H1 (cell line): Measurements from ENCODE around the gene MYCBPAP. TPM values are rescaled to one million over a fixed set of nuclear protein-coding genes. Genes with fewer than 3 reads are reported as not detected.
A peak's percentile ranks its signal among the peaks of the same experiment; 100 is the strongest.

ENCODE experiments used
- CTCF ChIA-PET: fragments of 300-600 bp; sonication (Branson Sonifier 250); formaldehyde crosslinking; loops from one replicate; lab custom pipeline; 2021; ENCODE audit not compliant: partially characterized antibody; lab: Charles Lee
- POLR2A ChIA-PET: fragments of 300-600 bp; sonication (Branson Sonifier 250); formaldehyde crosslinking; loops from one replicate; lab custom pipeline; 2021; ENCODE audit warnings: inconsistent platforms; ENCODE audit not compliant: partially characterized antibody; lab: Charles Lee
- DNase-seq, 2 experiments: peaks; one replicate each; pipeline versions ENCODE4 v3.0.0 to v3.0.0-alpha.2; 2010 to 2022; ENCODE audit warnings: low spot score in 2 of 2, low read depth in 1 of 2, mixed read lengths in 1 of 2
- FAIRE-seq: peaks from 2 replicates; lab custom pipeline; 2011; peaks lifted over from hg19 to GRCh38; lab: Jason Lieb, UNC
- H2AFZ ChIP-seq: 2 replicates; pipeline ENCODE4 v1.8.1; 2012; ENCODE audit warnings: low read length, inconsistent platforms
- H2AK5ac ChIP-seq: 2 replicates; pipeline ENCODE4 v1.6.1; 2013; ENCODE audit warnings: low read depth, low read length
- H2BK120ac ChIP-seq: replicated peaks from 2 replicates; pipeline ENCODE3; 2013; ENCODE audit warnings: low read depth, low read length, inconsistent platforms
- H2BK12ac ChIP-seq: 2 replicates; pipeline ENCODE4 v1.6.1; 2013; ENCODE audit warnings: low read depth, low read length
- H2BK15ac ChIP-seq: 2 replicates; pipeline ENCODE4 v1.6.1; 2013; ENCODE audit warnings: low read length
- H2BK20ac ChIP-seq: 2 replicates; pipeline ENCODE4 v1.6.1; 2013; ENCODE audit warnings: low read length
- H2BK5ac ChIP-seq: 2 replicates; pipeline ENCODE4 v1.6.1; 2013; ENCODE audit warnings: low read depth, low read length
- H3K14ac ChIP-seq: 2 replicates; pipeline ENCODE4 v1.6.1; 2013; ENCODE audit warnings: inconsistent platforms; ENCODE audit not compliant: insufficient read length
- H3K18ac ChIP-seq: 2 replicates; pipeline ENCODE4 v1.6.1; 2013; ENCODE audit warnings: low read length; ENCODE audit errors: extremely low read depth
- H3K23ac ChIP-seq: 2 replicates; pipeline ENCODE4 v1.6.1; 2013; ENCODE audit warnings: inconsistent platforms; ENCODE audit not compliant: insufficient read length
- H3K23me2 ChIP-seq: 2 replicates; pipeline ENCODE4 v1.6.1; 2013; ENCODE audit warnings: low read depth, low read length
- H3K27ac ChIP-seq: 2 replicates; pipeline ENCODE4 v1.6.1; 2011; ENCODE audit warnings: low read depth, low read length, inconsistent platforms
- H3K27me3 ChIP-seq, 4 experiments: replicated peaks in 1 of 4; 1 replicate in 1 of 4; 2 replicates in 3 of 4; pipeline versions ENCODE4 v1.6.1 to v1.8.1; 2011 to 2013; ENCODE audit warnings: low read length in 3 of 4, mild to moderate bottlenecking in 3 of 4, inconsistent platforms in 2 of 4, mixed read lengths in 2 of 4, moderate library complexity in 1 of 4; ENCODE audit not compliant: control insufficient read depth in 3 of 4, insufficient read depth in 3 of 4; ENCODE audit errors: extremely low read depth in 1 of 4
- H3K36me3 ChIP-seq, 4 experiments: 2 replicates each; pipeline versions ENCODE4 v1.6.1 to v1.8.1; 2011 to 2013; ENCODE audit warnings: mild to moderate bottlenecking in 4 of 4, low read length in 3 of 4, moderate library complexity in 2 of 4, control low read depth in 1 of 4, inconsistent platforms in 1 of 4; ENCODE audit not compliant: insufficient read depth in 4 of 4, control insufficient read depth in 2 of 4
- H3K4ac ChIP-seq: replicated peaks from 2 replicates; pipeline ENCODE3; 2013; ENCODE audit warnings: low read length, low read depth, mixed read lengths, inconsistent platforms; ENCODE audit not compliant: insufficient read length
- H3K4me1 ChIP-seq, 4 experiments: replicated peaks in 1 of 4; 1 replicate in 1 of 4; 2 replicates in 3 of 4; pipeline versions ENCODE4 v1.6.1 to v1.8.1; 2011 to 2013; ENCODE audit warnings: low read length in 3 of 4, inconsistent platforms in 2 of 4, mixed read lengths in 1 of 4; ENCODE audit not compliant: insufficient read depth in 4 of 4, control insufficient read depth in 3 of 4
- H3K4me2 ChIP-seq, 2 experiments: 2 replicates each; pipeline versions ENCODE4 v1.6.1 to v1.8.1; 2011 to 2013; ENCODE audit warnings: low read depth in 2 of 2, low read length in 2 of 2, control low read depth in 1 of 2, inconsistent platforms in 1 of 2, mild to moderate bottlenecking in 1 of 2; ENCODE audit not compliant: insufficient read depth in 1 of 2
- H3K4me3 ChIP-seq, 4 experiments: fragments of 200-600, 300-600 bp in 1 of 4; sonication (generic), shearing (Covaris generic), sonication (Bioruptor Twin) in 1 of 4; 2 replicates each; pipeline versions ENCODE4 v1.5.1 to v1.8.1; 2011 to 2016; ENCODE audit warnings: low read length in 4 of 4, low read depth in 3 of 4, control low read depth in 2 of 4, inconsistent platforms in 2 of 4, mild to moderate bottlenecking in 2 of 4, mixed read lengths in 1 of 4, moderate library complexity in 1 of 4; ENCODE audit not compliant: insufficient read depth in 2 of 4; ENCODE audit errors: extremely low read depth in 1 of 4
- H3K56ac ChIP-seq: replicated peaks from 2 replicates; pipeline ENCODE3; 2013; ENCODE audit warnings: low read depth, mild to moderate bottlenecking, mixed read lengths, low read length, inconsistent platforms; ENCODE audit not compliant: insufficient read length
- H3K79me1 ChIP-seq: 2 replicates; pipeline ENCODE4 v1.6.1; 2013; ENCODE audit warnings: low read depth, low read length, control low read depth
- H3K79me2 ChIP-seq, 2 experiments: 2 replicates each; pipeline versions ENCODE4 v1.6.1 to v1.8.1; 2012 to 2013; ENCODE audit warnings: low read length in 2 of 2, mild to moderate bottlenecking in 2 of 2, inconsistent platforms in 1 of 2; ENCODE audit not compliant: insufficient read depth in 2 of 2, control insufficient read depth in 1 of 2
- H3K9ac ChIP-seq, 4 experiments: replicated peaks in 1 of 4; 1 replicate in 1 of 4; 2 replicates in 3 of 4; pipeline versions ENCODE4 v1.6.1 to v1.8.1; 2011 to 2013; ENCODE audit warnings: low read depth in 3 of 4, low read length in 3 of 4, control low read depth in 2 of 4, mild to moderate bottlenecking in 2 of 4, moderate library complexity in 2 of 4, inconsistent platforms in 1 of 4; ENCODE audit errors: extremely low read depth in 1 of 4
- H3K9me3 ChIP-seq, 2 experiments: 2 replicates each; pipeline versions ENCODE4 v1.6.1 to v1.8.1; 2012 to 2013; ENCODE audit warnings: mild to moderate bottlenecking in 2 of 2, moderate library complexity in 2 of 2, control low read depth in 1 of 2, inconsistent platforms in 1 of 2, low read depth in 1 of 2, low read length in 1 of 2, mixed read lengths in 1 of 2; ENCODE audit not compliant: insufficient read depth in 2 of 2
- H4K20me1 ChIP-seq, 2 experiments: replicated peaks in 1 of 2; 2 replicates each; pipeline versions ENCODE3 to v1.8.1; 2011 to 2013; ENCODE audit warnings: inconsistent platforms in 2 of 2, low read length in 2 of 2, mild to moderate bottlenecking in 1 of 2; ENCODE audit not compliant: insufficient read depth in 2 of 2, control insufficient read depth in 1 of 2
- H4K5ac ChIP-seq: 2 replicates; pipeline ENCODE4 v1.6.1; 2013; ENCODE audit warnings: low read length, low read depth, mixed read lengths, inconsistent platforms; ENCODE audit not compliant: insufficient read length
- H4K8ac ChIP-seq: 2 replicates; pipeline ENCODE4 v1.8.0; 2013; ENCODE audit warnings: mild to moderate bottlenecking, moderate library complexity, low read length, inconsistent platforms; ENCODE audit not compliant: insufficient read depth; ENCODE audit errors: extremely low read depth
- H4K91ac ChIP-seq: replicated peaks from 2 replicates; pipeline ENCODE3; 2013; ENCODE audit warnings: low read length, mixed read lengths, inconsistent platforms; ENCODE audit not compliant: insufficient read length
- CTBP2 ChIP-seq: IDR thresholded peaks from 2 replicates; pipeline ENCODE4 v1.7.0; 2011; ENCODE audit warnings: borderline replicate concordance, mild to moderate bottlenecking, moderate library complexity, mixed read lengths, low read length; ENCODE audit not compliant: insufficient read depth, insufficient read length
- EGR1 ChIP-seq: IDR thresholded peaks from 2 replicates; pipeline ENCODE4 v1.6.1; 2011; ENCODE audit warnings: low read depth, low read length, borderline replicate concordance
- GTF2F1 ChIP-seq: IDR thresholded peaks from 2 replicates; pipeline ENCODE4 v1.6.1; 2012; ENCODE audit warnings: low read depth, low read length, improper control_type of control experiment, borderline replicate concordance
- JUN ChIP-seq: IDR thresholded peaks from 2 replicates; pipeline ENCODE4 v1.6.1; 2011; ENCODE audit warnings: low read depth, mild to moderate bottlenecking, improper control_type of control experiment, low read length
- KDM5A ChIP-seq: fragments of 200-600 bp; IDR thresholded peaks from 2 replicates; pipeline ENCODE4 v1.7.1; 2012; ENCODE audit warnings: mild to moderate bottlenecking, low read length, inconsistent platforms, mixed read lengths
- MAX ChIP-seq: IDR thresholded peaks from 2 replicates; pipeline ENCODE4 v1.6.1; 2012; ENCODE audit warnings: inconsistent platforms
- RBBP5 ChIP-seq: IDR thresholded peaks from 2 replicates; pipeline ENCODE4 v1.7.1; 2012; ENCODE audit warnings: low read depth, mild to moderate bottlenecking, inconsistent platforms, low read length, moderate library complexity, borderline replicate concordance
- TAF7 ChIP-seq: optimal IDR thresholded peaks from 2 replicates; pipeline ENCODE3; 2011; ENCODE audit warnings: low read depth, mild to moderate bottlenecking, inconsistent platforms, low read length, moderate library complexity, borderline replicate concordance
- ZNF274 ChIP-seq: IDR thresholded peaks from 2 replicates; pipeline ENCODE4 v1.7.0; 2012; ENCODE audit warnings: low read length, borderline replicate concordance; ENCODE audit errors: extremely low read depth
- WGBS, 2 experiments: shearing (Covaris generic) in 1 of 2; methylation state at CpG; one replicate each; pipeline versions ENCODE4 v1.1.6 to v1.1.7; 2013 to 2015; ENCODE audit warnings: low lambda C conversion rate in 2 of 2, mixed read lengths in 2 of 2, inconsistent platforms in 1 of 2, low coverage in 1 of 2, missing lambda C conversion rate in 1 of 2; ENCODE audit not compliant: insufficient replicate concordance in 2 of 2, insufficient coverage in 1 of 2, insufficient read length in 1 of 2; ENCODE audit errors: extremely low coverage in 1 of 2, missing lambda C conversion rate in 1 of 2; 5-methylcytosine and 5-hydroxymethylcytosine counted together
- polyA plus RNA-seq, 7 experiments: library from polyadenylated mRNA; depleted of rRNA in 3 of 7; stranded (reverse) in 5 of 7; unstranded in 2 of 7; fragments of >200 nt in 5 of 7; fragments of 200-250 nt in 2 of 7; gene quantifications; 1 replicate in 5 of 7; 2 replicates in 1 of 7; 4 replicates in 1 of 7; pipeline versions ENCODE4 v1.2.1 to v1.2.3, GENCODE V29; 2011 to 2013; ENCODE audit warnings: missing spikeins in 2 of 7, mixed read lengths in 2 of 7
- total RNA-seq: library from RNA; stranded (reverse); fragmentation: NEBNext Ultra II Directional; extraction: Animal tissue kit (Norgen Biotek cat#: 25700); gene quantifications from 2 replicates; pipeline ENCODE4 v1.2.1, GENCODE V29; 2021
- TF ChIP-seq, protein P1 (sequence below): IDR thresholded peaks from 2 replicates; pipeline ENCODE4 v1.6.1; 2011; ENCODE audit warnings: low read length, improper control_type of control experiment

Gene MYCBPAP
- total and polyA plus RNA-seq, 2 of the 8 experiments (the other 6 are each of a cell fraction or from before 2014, with no cell fraction given), result 0.89 to 3.3 TPM

DNA sequence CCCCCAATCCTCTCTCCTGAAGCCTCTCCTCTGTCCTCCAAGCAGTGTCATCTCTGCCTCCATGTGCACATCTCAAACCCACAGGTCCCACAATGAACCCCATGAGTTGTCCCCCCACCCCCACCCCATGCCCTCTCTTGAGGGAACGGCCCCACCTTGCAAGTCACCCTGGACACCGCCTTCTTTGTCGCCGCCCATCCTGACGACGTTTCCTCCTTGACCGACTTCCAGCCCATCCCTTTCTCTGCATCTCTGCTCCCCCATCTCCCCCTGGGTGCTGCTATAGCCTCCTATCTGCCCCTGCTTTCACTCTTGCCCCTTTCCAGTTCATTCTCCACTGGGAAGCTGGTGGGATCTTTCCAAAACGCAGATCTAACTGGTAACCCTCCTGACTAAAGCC is 37.1 kb downstream of the MYCBPAP start:
- FAIRE-seq (no peak), DNase-seq (no peak)
- Histone ChIP-seq H3K4me3 (no peak overlapping the region), H3K9ac (no peak overlapping the region), H2BK120ac (no peak overlapping the region), H3K79me1 (no peaks in the 10 kb centered on the region), H3K18ac (no peak overlapping the region), H2BK5ac (no peak overlapping the region), H3K4me2 (no peak overlapping the region), H3K4ac (no peak overlapping the region), H3K23me2 (peaks cover 5% of the 10 kb centered on the region; the same call in 1 of the 2 replicates), H4K5ac (no peak overlapping the region), H3K9me3 (no peaks in the 10 kb centered on the region), H3K36me3 (no peaks in the 10 kb centered on the region), H3K4me1 (peaks cover 6 to 21% (median 16%) of the 10 kb centered on the region in 4 experiments), H2BK12ac (0 out of 2 replicates have a peak overlapping the region, but pooled peaks have one; percentile 39), H4K91ac (peak overlapping the region; percentile 31), H3K23ac (no peak overlapping the region), H2AK5ac (no peak overlapping the region), H4K20me1 (no peaks in the 10 kb centered on the region), H3K14ac (no peak overlapping the region), H4K8ac (no peak overlapping the region), H3K27ac (no peak overlapping the region), H3K79me2 (no peaks in the 10 kb centered on the region), H3K27me3 (peaks cover 0 to 6% (median 5%) of the 10 kb centered on the region in 4 experiments; a peak in 4 of 7 replicates), H2AFZ (no peak overlapping the region), H2BK20ac (no peak overlapping the region), H2BK15ac (0 out of 2 replicates have a peak overlapping the region, but pooled peaks have one; percentile 81), H3K56ac (no peak overlapping the region)
- TF ChIP-seq, protein P1, sequence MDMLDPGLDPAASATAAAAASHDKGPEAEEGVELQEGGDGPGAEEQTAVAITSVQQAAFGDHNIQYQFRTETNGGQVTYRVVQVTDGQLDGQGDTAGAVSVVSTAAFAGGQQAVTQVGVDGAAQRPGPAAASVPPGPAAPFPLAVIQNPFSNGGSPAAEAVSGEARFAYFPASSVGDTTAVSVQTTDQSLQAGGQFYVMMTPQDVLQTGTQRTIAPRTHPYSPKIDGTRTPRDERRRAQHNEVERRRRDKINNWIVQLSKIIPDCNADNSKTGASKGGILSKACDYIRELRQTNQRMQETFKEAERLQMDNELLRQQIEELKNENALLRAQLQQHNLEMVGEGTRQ, result no peak
- no peak for TF ChIP-seq KDM5A
- TF ChIP-seq EGR1, result no peak
- no peak for TF ChIP-seq JUN
- TF ChIP-seq ZNF274, result no peak
- no peak for TF ChIP-seq GTF2F1
- TF ChIP-seq MAX, result no peak
- TF ChIP-seq TAF7, result no peak
- TF ChIP-seq CTBP2, result no peak
- TF ChIP-seq RBBP5, result no peak
- ChIA-PET CTCF (interaction anchor here (0.6 to 1.5 kb wide), 12 partner anchors 17 to 181 kb away, joined by 3 to 4 read pairs (median 3); no protein-coding TSS in a partner anchor), POLR2A (no interaction called here)
- WGBS, 2 experiments, result 77% methylated on average over 6 of the region's 8 CpGs; no CpG with 5 or more reads in 1 of the 2 experiments
